Stimulated activated CD4-positive, alpha-beta T cell treated with anti-CD3 and anti-CD28 coated beads, Interleukin-12 subunit alpha, Interleukin-12 subunit beta, amount 100 ng/mL, for 48 hours (primary cell): ENCODE results near the gene PDGFC.

ENCODE experiments used
- DNase-seq, 3 donors: peaks; one replicate each; pipeline ENCODE4 v3.0.0-alpha.2; 2020; ENCODE audit warnings: low read depth in 2 of 3, low spot score in 1 of 3

PDGFC gene

GRCh38 chr4:156974264-156974663, 2.7 kb upstream of the PDGFC start:
- DNase-seq, result no peak

- DNase-seq, result no peak
Measured at GRCh38 chr4:156972379-156973015, 898 bp upstream of the PDGFC start.

- DNase-seq, result no peak
Measured at GRCh38 chr4:156971165-156971675, 379 bp downstream of the PDGFC start.

- DNase-seq, result no peak
Measured at GRCh38 chr4:156970501-156971164, 966 bp downstream of the PDGFC start.

- no peak for DNase-seq
Measured at GRCh38 chr4:156969911-156970310, 1.7 kb downstream of the PDGFC start.

GRCh38 chr4:156969101-156969500, 2.5 kb downstream of the PDGFC start:
- no peak for DNase-seq

- peak in 1 of 3 donors; percentile 20 for DNase-seq
Measured at GRCh38 chr4:156968479-156968984, 3.1 kb downstream of the PDGFC start.

GRCh38 chr4:156966836-156967235, 4.8 kb downstream of the PDGFC start:
- DNase-seq, result no peak

- DNase-seq, result no peak
Measured at GRCh38 chr4:156963419-156963818, 8.2 kb downstream of the PDGFC start.

- no peak for DNase-seq
Measured at GRCh38 chr4:156962528-156962974, 9.0 kb downstream of the PDGFC start.

- no peak for DNase-seq
Measured at GRCh38 chr4:156962058-156962358, 9.6 kb downstream of the PDGFC start.

GRCh38 chr4:156961196-156962057, 10.2 kb downstream of the PDGFC start:
- no peak for DNase-seq

GRCh38 chr4:156959298-156959702, 12.3 kb downstream of the PDGFC start:
- no peak for DNase-seq

GRCh38 chr4:156958276-156959074, 13.1 kb downstream of the PDGFC start:
- no peak for DNase-seq

- DNase-seq, result no peak
Measured at GRCh38 chr4:156957556-156957955, 14.0 kb downstream of the PDGFC start.

- DNase-seq, result no peak
Measured at GRCh38 chr4:156956826-156957368, 14.7 kb downstream of the PDGFC start.

- DNase-seq, result no peak
Measured at GRCh38 chr4:156956359-156956758, 15.2 kb downstream of the PDGFC start.

GRCh38 chr4:156954587-156954986, 17.0 kb downstream of the PDGFC start:
- DNase-seq, result no peak

- DNase-seq, result no peak
Measured at GRCh38 chr4:156953951-156954350, 17.6 kb downstream of the PDGFC start.

GRCh38 chr4:156953001-156953400, 18.6 kb downstream of the PDGFC start:
- no peak for DNase-seq
